GM12878 (cell line): ENCODE results near the gene SYNGR2. TPM values are rescaled to one million over a fixed set of nuclear protein-coding genes. Genes with fewer than 3 reads are reported as not detected.

ENCODE experiments used
- ATF3 ChIP-seq: IDR thresholded peaks from 2 replicates; pipeline ENCODE4 v1.6.1; 2011; ENCODE audit warnings: low read depth, mild to moderate bottlenecking, low read length, moderate library complexity, borderline replicate concordance; ENCODE audit errors: extremely low read depth
- BCL11A ChIP-seq: IDR thresholded peaks from 2 replicates; pipeline ENCODE4 v1.6.1; 2011; ENCODE audit warnings: low read depth, low read length
- BHLHE40 ChIP-seq, 2 experiments: fragments of 450-650 bp in 1 of 2; IDR thresholded peaks; 2 replicates each; pipeline ENCODE4 v1.6.1; 2011 to 2017; ENCODE audit warnings: low read depth in 2 of 2, borderline replicate concordance in 1 of 2, improper control_type of control experiment in 1 of 2, low read length in 1 of 2, mild to moderate bottlenecking in 1 of 2
- CHD2 ChIP-seq: IDR thresholded peaks from 2 replicates; pipeline ENCODE4 v1.6.1; 2011; ENCODE audit warnings: low read depth, low read length, improper control_type of control experiment, borderline replicate concordance
- CTCF ChIP-seq, 3 experiments: IDR thresholded peaks in 2 of 3; conservative IDR thresholded peaks in 1 of 3; 2 replicates each; pipeline ENCODE4 v1.5.1; 2011; ENCODE audit warnings: low read depth in 3 of 3, low read length in 3 of 3, mild to moderate bottlenecking in 3 of 3, control low read depth in 2 of 3, moderate library complexity in 2 of 3, inconsistent platforms in 1 of 3, mixed read lengths in 1 of 3; ENCODE audit not compliant: control insufficient read depth in 2 of 3, insufficient read depth in 1 of 3; ENCODE audit errors: extremely low read depth in 1 of 3
- EP300 ChIP-seq, 2 experiments: fragments of 150-350 bp in 1 of 2; IDR thresholded peaks; 2 replicates each; pipeline ENCODE4 v1.6.1; 2011 to 2012; ENCODE audit warnings: low read depth in 2 of 2, low read length in 2 of 2, borderline replicate concordance in 1 of 2, improper control_type of control experiment in 1 of 2, inconsistent platforms in 1 of 2; ENCODE audit not compliant: control insufficient read depth in 1 of 2
- PKNOX1 ChIP-seq: fragments of 450-650 bp; IDR thresholded peaks from 2 replicates; pipeline ENCODE4 v1.6.1; 2016; ENCODE audit warnings: mild to moderate bottlenecking
- POLR2AphosphoS5 ChIP-seq: IDR thresholded peaks from 2 replicates; pipeline ENCODE4 v1.6.1; 2011; ENCODE audit warnings: mild to moderate bottlenecking, low read length, inconsistent platforms
- RELA ChIP-seq: fragments of 450-650 bp; IDR thresholded peaks from 2 replicates; pipeline ENCODE4 v1.8.0; 2014; ENCODE audit warnings: borderline replicate concordance; ENCODE audit not compliant: partially characterized antibody
- REST ChIP-seq: IDR thresholded peaks from 2 replicates; pipeline ENCODE4 v1.6.1; 2012; ENCODE audit warnings: mild to moderate bottlenecking, low read depth, low read length
- SMAD5 ChIP-seq: IDR thresholded peaks from 2 replicates; pipeline ENCODE4 v1.6.1; 2016; ENCODE audit warnings: antibody characterized with exemption, low read depth
- TBL1XR1 ChIP-seq: IDR thresholded peaks from 2 replicates; pipeline ENCODE4 v1.6.1; 2012; ENCODE audit warnings: low read depth, low read length, improper control_type of control experiment
- polyA plus RNA-seq, 11 experiments: library from polyadenylated mRNA; depleted of rRNA in 4 of 11; unstranded in 6 of 11; stranded (reverse) in 5 of 11; fragments of >200 nt; fragmentation: Nextera tagmentation in 4 of 11; fragmentation: Illumina TruSeq in 1 of 11; extraction: Ambion mirVana in 4 of 11; extraction: Trizol in 1 of 11; gene quantifications; 1 replicate in 1 of 11; 2 replicates in 10 of 11; pipeline versions ENCODE4 v1.2.1 to v1.2.3, GENCODE V29; 2011 to 2016; ENCODE audit warnings: inconsistent platforms in 2 of 11, missing spikeins in 2 of 11, low read depth in 1 of 11
- total RNA-seq, 4 experiments: library from RNA; depleted of rRNA in 3 of 4; stranded (reverse); fragments of >200 nt in 3 of 4; fragmentation: Illumina TruSeq in 1 of 4; extraction: Trizol in 1 of 4; gene quantifications; 2 replicates each; pipeline versions ENCODE4 v1.2.1 to v1.2.3, GENCODE V29; 2013 to 2021
- TF ChIP-seq, protein P1 (sequence below): fragments of 450-650 bp; formaldehyde crosslinking; IDR thresholded peaks from 2 replicates; pipeline ENCODE4 v1.4.0; 2022; ENCODE audit warnings: mild to moderate bottlenecking, moderate library complexity
- TF ChIP-seq, protein P2 (sequence below): fragments of 450-650 bp; IDR thresholded peaks from 2 replicates; pipeline ENCODE4 v1.6.1; 2016; ENCODE audit warnings: mild to moderate bottlenecking

The SYNGR2 gene
- total and polyA plus RNA-seq, 10 of the 15 experiments (the other 5 are each of a cell fraction or from before 2014, with no cell fraction given): 4.4 to 529 (median 261) TPM

DNA sequence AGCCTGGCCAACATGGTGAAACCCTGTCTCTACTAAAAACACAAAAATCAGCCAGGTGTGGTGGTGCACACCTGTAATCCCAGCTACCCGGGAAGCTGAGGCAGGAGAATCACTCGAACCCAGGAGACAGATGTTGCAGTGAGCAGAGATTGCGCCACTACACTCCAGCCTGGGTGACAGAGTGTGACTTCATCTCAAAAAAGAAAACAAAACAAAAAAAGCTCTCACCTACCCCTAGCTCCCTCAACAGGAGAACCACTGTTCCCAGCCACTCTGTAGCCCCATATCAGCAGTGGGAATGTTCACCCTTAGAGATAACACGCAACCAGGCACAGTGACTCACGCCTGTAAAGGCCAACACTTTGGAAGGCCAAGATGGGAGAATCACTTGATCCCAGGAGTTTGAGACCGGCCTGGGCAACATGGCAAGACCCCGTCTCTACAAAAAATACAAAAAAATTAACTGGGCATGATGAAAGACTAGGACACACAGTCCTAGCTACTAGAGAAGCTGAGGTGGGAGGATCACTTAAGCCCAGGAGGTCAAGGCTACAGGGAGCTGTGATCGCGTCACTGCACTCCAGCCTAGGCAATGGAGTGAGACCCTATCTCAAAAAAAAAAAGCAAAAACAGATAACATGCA lies 32.4 kb upstream of the SYNGR2 start (continued):
- TF ChIP-seq BHLHE40 (IDR thresholded peaks at IDR 0.05; ENCODE audit: borderline replicate concordance in 1 of 2, low read depth in 2 of 2, low read length in 1 of 2): no peak
- TF ChIP-seq, protein P1, sequence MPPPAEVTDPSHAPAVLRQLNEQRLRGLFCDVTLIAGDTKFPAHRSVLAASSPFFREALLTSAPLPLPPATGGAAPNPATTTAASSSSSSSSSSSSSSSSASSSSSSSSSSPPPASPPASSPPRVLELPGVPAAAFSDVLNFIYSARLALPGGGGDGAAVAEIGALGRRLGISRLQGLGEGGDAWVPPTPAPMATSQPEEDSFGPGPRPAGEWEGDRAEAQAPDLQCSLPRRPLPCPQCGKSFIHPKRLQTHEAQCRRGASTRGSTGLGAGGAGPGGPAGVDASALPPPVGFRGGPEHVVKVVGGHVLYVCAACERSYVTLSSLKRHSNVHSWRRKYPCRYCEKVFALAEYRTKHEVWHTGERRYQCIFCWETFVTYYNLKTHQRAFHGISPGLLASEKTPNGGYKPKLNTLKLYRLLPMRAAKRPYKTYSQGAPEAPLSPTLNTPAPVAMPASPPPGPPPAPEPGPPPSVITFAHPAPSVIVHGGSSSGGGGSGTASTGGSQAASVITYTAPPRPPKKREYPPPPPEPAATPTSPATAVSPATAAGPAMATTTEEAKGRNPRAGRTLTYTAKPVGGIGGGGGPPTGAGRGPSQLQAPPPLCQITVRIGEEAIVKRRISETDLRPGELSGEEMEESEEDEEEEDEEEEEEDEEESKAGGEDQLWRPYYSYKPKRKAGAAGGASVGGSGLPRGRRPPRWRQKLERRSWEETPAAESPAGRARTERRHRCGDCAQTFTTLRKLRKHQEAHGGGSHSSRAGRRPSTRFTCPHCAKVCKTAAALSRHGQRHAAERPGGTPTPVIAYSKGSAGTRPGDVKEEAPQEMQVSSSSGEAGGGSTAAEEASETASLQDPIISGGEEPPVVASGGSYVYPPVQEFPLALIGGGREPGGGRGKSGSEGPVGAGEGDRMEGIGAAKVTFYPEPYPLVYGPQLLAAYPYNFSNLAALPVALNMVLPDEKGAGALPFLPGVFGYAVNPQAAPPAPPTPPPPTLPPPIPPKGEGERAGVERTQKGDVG (CRISPR knock-in tag): no peak
- no peak for TF ChIP-seq REST
- TF ChIP-seq CTCF (IDR thresholded peaks at IDR 0.05 in 2 of 3, conservative IDR thresholded peaks at IDR 0.05 in 1 of 3; ENCODE audit: control insufficient read depth in 2 of 3, extremely low read depth in 1 of 3, insufficient read depth in 1 of 3, low read depth in 3 of 3, low read length in 3 of 3): no peak
- no peak for TF ChIP-seq RELA
- no peak for TF ChIP-seq ATF3
- TF ChIP-seq PKNOX1: no peak
- TF ChIP-seq CHD2: no peak
- no peak for TF ChIP-seq EP300 (IDR thresholded peaks at IDR 0.05; ENCODE audit: borderline replicate concordance in 1 of 2, control insufficient read depth in 1 of 2, low read depth in 2 of 2, low read length in 2 of 2)
- TF ChIP-seq, protein P2, sequence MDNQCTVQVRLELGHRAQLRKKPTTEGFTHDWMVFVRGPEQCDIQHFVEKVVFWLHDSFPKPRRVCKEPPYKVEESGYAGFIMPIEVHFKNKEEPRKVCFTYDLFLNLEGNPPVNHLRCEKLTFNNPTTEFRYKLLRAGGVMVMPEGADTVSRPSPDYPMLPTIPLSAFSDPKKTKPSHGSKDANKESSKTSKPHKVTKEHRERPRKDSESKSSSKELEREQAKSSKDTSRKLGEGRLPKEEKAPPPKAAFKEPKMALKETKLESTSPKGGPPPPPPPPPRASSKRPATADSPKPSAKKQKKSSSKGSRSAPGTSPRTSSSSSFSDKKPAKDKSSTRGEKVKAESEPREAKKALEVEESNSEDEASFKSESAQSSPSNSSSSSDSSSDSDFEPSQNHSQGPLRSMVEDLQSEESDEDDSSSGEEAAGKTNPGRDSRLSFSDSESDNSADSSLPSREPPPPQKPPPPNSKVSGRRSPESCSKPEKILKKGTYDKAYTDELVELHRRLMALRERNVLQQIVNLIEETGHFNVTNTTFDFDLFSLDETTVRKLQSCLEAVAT: no peak
- no peak for TF ChIP-seq SMAD5
- TF ChIP-seq POLR2AphosphoS5: no peak
- no peak for TF ChIP-seq TBL1XR1
- no peak for TF ChIP-seq BCL11A
